A673 (cell line): Measurements from ENCODE around the gene EIF4G1. TPM values are rescaled to one million over a fixed set of nuclear protein-coding genes. Genes with fewer than 3 reads are reported as not detected.

ENCODE experiments used
- BruUV-seq: library from RNA; stranded (reverse); fragments of 400-500 nt; replicated peaks from 2 replicates; lab custom pipeline; 2021; lab: Mats Ljungman, UMichigan
- CTCF ChIA-PET: fragments of 300-600 bp; sonication (Branson Sonifier 250); formaldehyde crosslinking; loops from one replicate; lab custom pipeline; 2022; ENCODE audit warnings: antibody characterized with exemption; lab: Charles Lee
- POLR2A ChIA-PET: fragments of 300-600 bp; sonication (Branson Sonifier 250); formaldehyde crosslinking; loops from one replicate; lab custom pipeline; 2022; ENCODE audit warnings: antibody characterized with exemption; ENCODE audit not compliant: low non-redundant PET; lab: Charles Lee
- DNase-seq: peaks from one replicate; pipeline ENCODE4 v3.0.0-alpha.2; 2015; ENCODE audit warnings: low spot score
- H3K27ac ChIP-seq: fragments of 200-600 bp; sonication (generic); 2 replicates; pipeline ENCODE4 v1.5.1; 2016; ENCODE audit warnings: mixed run types, low read depth, mild to moderate bottlenecking, mixed read lengths, antibody characterized with exemption, low read length; ENCODE audit not compliant: poor library complexity, severe bottlenecking
- H3K27me3 ChIP-seq: fragments of 200-600 bp; sonication (generic); replicated peaks from 2 replicates; pipeline ENCODE4 v1.6.1; 2017; ENCODE audit warnings: mixed run types, low read depth, mild to moderate bottlenecking, mixed read lengths, antibody characterized with exemption, low read length; ENCODE audit not compliant: insufficient read depth, poor library complexity
- H3K36me3 ChIP-seq: fragments of 200-600 bp; sonication (generic); 2 replicates; pipeline ENCODE4 v1.6.1; 2016; ENCODE audit warnings: mixed run types, mild to moderate bottlenecking, mixed read lengths, antibody characterized with exemption, low read length; ENCODE audit not compliant: insufficient read depth, poor library complexity, severe bottlenecking
- H3K4me1 ChIP-seq: fragments of 200-600 bp; sonication (generic); 2 replicates; pipeline ENCODE4 v1.6.1; 2017; ENCODE audit warnings: mixed run types, mild to moderate bottlenecking, mixed read lengths, antibody characterized with exemption, low read length; ENCODE audit not compliant: insufficient read depth, poor library complexity, severe bottlenecking
- H3K4me3 ChIP-seq: fragments of 200-600 bp; sonication (generic); 2 replicates; pipeline ENCODE4 v1.5.1; 2016; ENCODE audit warnings: low read depth, mixed run types, mild to moderate bottlenecking, mixed read lengths, low read length; ENCODE audit not compliant: poor library complexity, severe bottlenecking
- H3K9me3 ChIP-seq: fragments of 200-600 bp; sonication (generic); 2 replicates; pipeline ENCODE4 v1.6.1; 2016; ENCODE audit warnings: mixed run types, low read depth, mild to moderate bottlenecking, mixed read lengths, antibody characterized with exemption, low read length; ENCODE audit not compliant: poor library complexity, severe bottlenecking
- CTCF ChIP-seq: fragments of 300-800, 200-600 bp; sonication (generic); conservative IDR thresholded peaks from 2 replicates; pipeline ENCODE4 v1.5.1; 2017; ENCODE audit warnings: low read depth, mild to moderate bottlenecking, antibody characterized with exemption, low read length, moderate library complexity, mixed read lengths
- EZH2 ChIP-seq: fragments of 200-600 bp; sonication (generic); IDR thresholded peaks from 2 replicates; pipeline ENCODE4 v1.6.1; 2017; ENCODE audit warnings: borderline replicate concordance, low read depth, mild to moderate bottlenecking, mixed read lengths, antibody characterized with exemption, low read length; ENCODE audit not compliant: poor library complexity, severe bottlenecking
- intact Hi-C: fragments of 100-400 bp; cut with micrococcal nuclease; formaldehyde crosslinking; loops from one replicate; pipeline ENCODE4 v1.10.0; 2022; ENCODE audit not compliant: unreplicated experiment
- total RNA-seq: library from RNA; stranded (reverse); gene quantifications from 2 replicates; pipeline ENCODE4 v1.2.3, GENCODE V29; 2021

EIF4G1 gene
- total RNA-seq, 1 experiment from 2014 or later: 559 TPM

GRCh38 chr3:184361532-184361931 is 47.1 kb downstream of the EIF4G1 start, which contains the start of the genes CLCN2 and POLR2H:
Gene CLCN2 (minus strand): TSS chr3:184361605. CDS start chr3:184361479, 126 bp downstream.
Gene POLR2H (plus strand): TSS chr3:184361710. CDS start chr3:184363493, 1,783 bp downstream.
- peak within 1 kb of the TSS; percentile 89 for H3K27ac ChIP-seq
- ChIA-PET POLR2A (no interaction called here), CTCF (no interaction called here)
- H3K9me3 ChIP-seq: no peaks in the 10 kb centered on the region
- peaks cover 11% of the 10 kb centered on the region for H3K4me1 ChIP-seq
- intact Hi-C loops: no loop called here
- H3K36me3 ChIP-seq: peaks cover 11% of the 10 kb centered on the region
- TF ChIP-seq EZH2: no peak
- no peak for TF ChIP-seq CTCF
- no peaks in the 10 kb centered on the region for H3K27me3 ChIP-seq
- DNase-seq: peak; percentile 49
- no TSS peak for BruUV-seq
- peak within 1 kb of the TSS; percentile 81 for H3K4me3 ChIP-seq

GRCh38 chr3:184361932-184362667 is 47.7 kb downstream of the EIF4G1 start:
- POLR2A ChIA-PET: interaction anchor here (0.6 kb wide), 1 partner anchor 14 kb away, joined by 8 read pairs; no protein-coding TSS in a partner anchor

More at GRCh38 chr3:184361932-184362667, 47.7 kb downstream of the EIF4G1 start:
- Histone ChIP-seq H3K4me3 (peak overlapping the region; percentile 81), H3K36me3 (peaks cover 17% of the 10 kb centered on the region), H3K4me1 (peaks cover 11% of the 10 kb centered on the region), H3K27ac (peak overlapping the region; percentile 89), H3K9me3 (no peaks in the 10 kb centered on the region), H3K27me3 (no peaks in the 10 kb centered on the region)
- CTCF ChIA-PET: interaction anchor here (0.6 to 1.0 kb wide), 2 partner anchors 8 to 1098 kb away, joined by 3 to 5 read pairs; no protein-coding TSS in a partner anchor
- peak; percentile 73 for DNase-seq
- intact Hi-C loops: no loop called here
- no TSS peak for BruUV-seq
- no peak for TF ChIP-seq EZH2
- TF ChIP-seq CTCF: no peak
